SKM-1 treated with dmso at 0.1 percent for 144 hours (cell line): ENCODE results near the gene SLC30A1.
"Not testable (repeated sequence)": the region's sequence is repeated elsewhere in the genome, so short reads cannot be mapped to it uniquely, and the experiment has no call there.

ENCODE experiments used
- DNase-seq: peaks from one replicate; lab custom pipeline; 2025; ENCODE audit not compliant: unreplicated experiment; lab: John Stamatoyannopoulos, UW

The SLC30A1 gene, protein sequence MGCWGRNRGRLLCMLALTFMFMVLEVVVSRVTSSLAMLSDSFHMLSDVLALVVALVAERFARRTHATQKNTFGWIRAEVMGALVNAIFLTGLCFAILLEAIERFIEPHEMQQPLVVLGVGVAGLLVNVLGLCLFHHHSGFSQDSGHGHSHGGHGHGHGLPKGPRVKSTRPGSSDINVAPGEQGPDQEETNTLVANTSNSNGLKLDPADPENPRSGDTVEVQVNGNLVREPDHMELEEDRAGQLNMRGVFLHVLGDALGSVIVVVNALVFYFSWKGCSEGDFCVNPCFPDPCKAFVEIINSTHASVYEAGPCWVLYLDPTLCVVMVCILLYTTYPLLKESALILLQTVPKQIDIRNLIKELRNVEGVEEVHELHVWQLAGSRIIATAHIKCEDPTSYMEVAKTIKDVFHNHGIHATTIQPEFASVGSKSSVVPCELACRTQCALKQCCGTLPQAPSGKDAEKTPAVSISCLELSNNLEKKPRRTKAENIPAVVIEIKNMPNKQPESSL

GRCh38 chr1:211578640-211579439 is at the start of gene SLC30A1:
Gene SLC30A1, minus strand, starts transcription at chr1:211579161. Its CDS starts 549 bp downstream, at chr1:211578612.
- DNase-seq: peak; percentile 99

DNA sequence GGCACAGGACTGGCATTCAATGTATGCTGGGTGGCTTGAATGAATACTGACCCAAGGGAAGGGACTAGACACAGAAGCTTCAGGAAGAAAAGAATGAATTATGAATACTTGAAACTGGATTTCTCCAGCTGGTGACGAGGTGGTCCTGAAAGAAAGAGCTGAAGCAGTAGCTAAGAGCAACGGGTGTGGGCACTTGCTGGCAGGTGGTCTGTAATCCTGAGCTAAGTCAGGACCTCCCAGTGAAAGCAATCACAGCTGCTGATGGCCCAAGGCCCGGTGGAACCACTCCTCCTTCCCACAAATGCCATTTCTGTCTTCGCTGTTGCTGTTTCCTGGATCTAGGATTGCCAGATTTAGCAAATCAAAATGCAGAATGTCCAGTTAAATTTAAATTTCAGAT is 49.5 kb upstream of the SLC30A1 start:
- DNase-seq: no peak

GRCh38 chr1:211627259-211627658 is 48.3 kb upstream of the SLC30A1 start:
- DNase-seq: no peak

DNA sequence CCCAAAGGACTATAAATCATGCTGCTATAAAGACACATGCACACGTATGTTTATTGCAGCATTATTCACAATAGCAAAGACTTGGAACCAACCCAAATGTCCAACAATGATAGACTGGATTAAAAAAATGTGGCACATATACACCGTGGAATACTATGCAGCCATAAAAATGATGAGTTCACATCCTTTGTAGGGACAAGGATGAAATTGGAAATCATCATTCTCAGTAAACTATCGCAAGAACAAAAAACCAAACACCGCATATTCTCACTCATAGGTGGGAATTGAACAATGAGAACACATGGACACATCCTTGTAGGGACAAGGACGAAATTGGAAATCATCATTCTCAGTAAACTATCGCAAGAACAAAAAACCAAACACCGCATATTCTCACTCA is 46.9 kb upstream of the SLC30A1 start:
- not testable (repeated sequence) for DNase-seq

GRCh38 chr1:211625040-211625439 is 46.1 kb upstream of the SLC30A1 start:
- peak; percentile 55 for DNase-seq

GRCh38 chr1:211623515-211623914 is 44.6 kb upstream of the SLC30A1 start:
- DNase-seq: no peak

- no peak for DNase-seq
Measured at GRCh38 chr1:211621447-211622198, 42.7 kb upstream of the SLC30A1 start.

DNA sequence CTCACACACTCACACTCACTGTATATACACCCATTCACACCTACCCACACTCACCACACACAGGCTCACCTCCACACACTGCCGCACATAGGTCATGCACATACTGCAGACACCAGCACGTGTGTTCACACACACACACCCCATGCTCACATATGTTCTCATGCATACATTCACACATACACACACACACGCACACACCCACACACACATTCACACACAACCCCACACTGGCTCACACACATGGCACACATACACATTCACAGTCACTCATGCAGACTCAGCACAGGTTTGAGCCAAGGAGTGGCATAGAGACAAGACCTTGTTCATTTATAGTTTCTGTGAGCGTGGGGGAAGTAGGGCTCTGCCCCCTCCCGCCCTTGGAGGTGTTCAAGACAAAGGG is 41.1 kb upstream of the SLC30A1 start:
- no peak for DNase-seq

DNA sequence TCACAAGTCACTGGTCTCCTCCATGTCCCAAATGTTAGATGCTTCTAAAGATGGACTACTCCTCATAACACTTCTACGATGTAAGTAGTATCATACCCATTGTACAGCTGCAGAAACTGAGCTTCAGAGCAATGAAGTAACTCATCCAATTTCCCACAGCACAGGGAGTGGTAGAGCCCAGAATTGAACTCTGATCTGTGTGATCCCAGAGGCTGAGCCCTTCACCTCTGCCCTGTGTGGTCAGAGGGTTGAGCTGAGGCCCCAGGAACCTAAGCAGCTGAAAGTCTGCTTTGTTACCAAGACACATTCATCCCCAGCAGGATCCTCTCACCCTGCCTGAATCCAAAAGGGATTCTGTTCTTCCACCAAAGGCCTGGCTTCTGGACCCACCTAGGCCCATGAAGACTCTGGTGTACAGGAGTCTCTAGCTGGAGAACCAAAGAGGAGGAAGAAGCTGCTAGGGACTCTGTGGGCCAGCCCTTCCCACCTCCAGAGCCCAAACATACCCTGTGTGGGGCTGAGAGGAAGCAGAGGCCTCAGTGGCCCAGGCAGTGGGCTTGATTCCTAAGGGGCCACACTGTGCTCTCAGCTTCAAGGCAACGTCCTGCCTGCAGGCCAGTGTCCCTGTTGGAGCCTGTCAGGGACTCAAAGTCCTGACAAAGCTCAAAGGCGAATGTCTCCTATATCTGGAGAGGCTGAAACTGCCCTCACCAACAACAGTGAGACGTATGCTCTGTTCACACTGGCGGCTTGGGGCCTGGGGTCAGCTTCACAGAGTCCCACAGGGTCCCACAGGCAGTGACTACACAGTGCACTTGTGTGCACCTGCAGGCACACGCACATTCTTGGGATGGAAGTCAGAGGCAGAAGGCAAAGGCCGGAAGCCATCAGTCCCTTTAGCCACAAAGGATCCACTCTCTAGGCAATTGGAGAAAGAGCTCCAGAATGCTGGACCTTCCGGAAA is 40.4 kb upstream of the SLC30A1 start:
- no peak for DNase-seq

GRCh38 chr1:211616965-211617297 is 38.0 kb upstream of the SLC30A1 start:
- DNase-seq: no peak

GRCh38 chr1:211616231-211616964 is 37.4 kb upstream of the SLC30A1 start:
- DNase-seq: no peak

- DNase-seq: no peak
Measured at GRCh38 chr1:211614615-211615014, 35.7 kb upstream of the SLC30A1 start.

DNA sequence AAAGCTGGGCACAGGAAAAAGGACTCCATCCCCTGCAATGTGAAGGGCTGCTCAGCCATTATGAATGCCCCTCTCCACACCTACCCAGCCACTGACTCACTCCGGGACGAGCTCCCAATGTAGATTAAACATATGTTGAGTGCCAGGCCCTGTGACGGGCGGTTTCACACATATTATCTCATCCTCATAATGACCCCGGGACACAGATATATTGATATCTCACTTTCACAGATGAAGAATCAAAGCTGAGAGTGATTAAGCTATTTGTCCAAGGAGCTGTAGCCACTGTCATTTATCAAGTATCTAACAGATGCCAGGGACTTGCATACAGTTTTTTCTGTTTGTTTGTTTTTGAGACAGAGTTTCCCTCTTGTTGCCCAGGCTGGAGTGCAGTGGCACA is 35.0 kb upstream of the SLC30A1 start:
- DNase-seq: no peak

DNA sequence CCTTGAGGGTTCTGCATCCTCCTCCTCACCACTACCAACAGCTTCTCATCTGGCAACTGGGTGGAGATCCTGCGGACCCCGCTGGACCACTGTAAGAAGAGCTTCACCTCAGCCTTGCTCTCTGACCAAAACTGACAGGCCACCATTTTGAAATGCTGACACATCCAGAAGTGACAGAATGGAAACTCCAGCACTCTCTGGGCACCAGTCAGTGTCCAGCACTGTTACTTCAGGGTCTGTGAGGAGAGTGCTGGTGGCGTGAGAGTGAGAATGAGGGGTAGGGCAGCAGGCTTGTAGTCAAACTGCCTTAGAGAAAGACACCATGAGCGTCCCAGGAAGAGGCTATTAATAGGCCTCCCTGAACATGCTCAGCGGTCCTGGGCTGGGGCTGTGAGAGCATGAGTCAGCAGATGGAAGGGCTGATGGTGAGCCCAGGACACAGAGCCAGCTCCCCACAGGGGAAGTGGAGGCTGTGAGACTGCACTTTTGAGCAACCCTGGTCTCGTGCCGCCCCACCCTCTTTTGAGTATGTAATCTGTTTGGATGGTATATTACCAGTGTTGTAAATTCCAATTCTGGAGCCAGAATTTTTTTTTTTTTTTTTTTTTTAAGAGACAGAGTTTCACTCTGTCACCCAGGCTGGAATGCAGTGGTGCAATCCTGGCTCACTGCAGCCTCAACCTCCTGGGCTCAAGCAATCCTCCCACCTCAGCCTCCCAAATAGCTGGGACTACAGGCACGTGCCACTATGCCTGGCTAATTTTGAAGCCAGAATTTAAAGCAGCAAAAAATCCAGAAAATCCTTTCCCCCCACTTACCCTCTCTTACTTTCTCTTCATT is 34.4 kb upstream of the SLC30A1 start:
- DNase-seq: peak; percentile 98

- DNase-seq: no peak
Measured at GRCh38 chr1:211612786-211613107, 33.8 kb upstream of the SLC30A1 start.

DNA sequence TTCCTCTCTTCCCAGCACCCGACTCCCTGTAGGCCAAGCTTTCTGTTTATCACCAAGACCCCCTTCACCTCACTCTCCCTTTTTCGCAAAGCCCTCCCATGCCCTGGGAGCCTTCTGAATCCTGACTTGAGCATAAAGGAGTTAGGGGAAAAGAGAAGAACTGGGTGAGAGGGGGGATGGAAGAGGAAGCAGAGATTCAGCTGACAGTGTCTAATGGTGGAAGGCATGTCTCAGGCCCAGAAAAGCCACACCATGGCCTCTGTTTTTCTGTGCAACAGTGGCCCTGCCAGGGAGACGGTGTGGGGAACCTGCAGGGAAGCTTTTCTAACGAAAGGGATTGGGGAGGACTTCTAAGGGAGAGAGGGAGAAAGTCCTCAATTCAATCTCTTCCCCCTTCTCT is 32.9 kb upstream of the SLC30A1 start:
- DNase-seq: no peak

DNA sequence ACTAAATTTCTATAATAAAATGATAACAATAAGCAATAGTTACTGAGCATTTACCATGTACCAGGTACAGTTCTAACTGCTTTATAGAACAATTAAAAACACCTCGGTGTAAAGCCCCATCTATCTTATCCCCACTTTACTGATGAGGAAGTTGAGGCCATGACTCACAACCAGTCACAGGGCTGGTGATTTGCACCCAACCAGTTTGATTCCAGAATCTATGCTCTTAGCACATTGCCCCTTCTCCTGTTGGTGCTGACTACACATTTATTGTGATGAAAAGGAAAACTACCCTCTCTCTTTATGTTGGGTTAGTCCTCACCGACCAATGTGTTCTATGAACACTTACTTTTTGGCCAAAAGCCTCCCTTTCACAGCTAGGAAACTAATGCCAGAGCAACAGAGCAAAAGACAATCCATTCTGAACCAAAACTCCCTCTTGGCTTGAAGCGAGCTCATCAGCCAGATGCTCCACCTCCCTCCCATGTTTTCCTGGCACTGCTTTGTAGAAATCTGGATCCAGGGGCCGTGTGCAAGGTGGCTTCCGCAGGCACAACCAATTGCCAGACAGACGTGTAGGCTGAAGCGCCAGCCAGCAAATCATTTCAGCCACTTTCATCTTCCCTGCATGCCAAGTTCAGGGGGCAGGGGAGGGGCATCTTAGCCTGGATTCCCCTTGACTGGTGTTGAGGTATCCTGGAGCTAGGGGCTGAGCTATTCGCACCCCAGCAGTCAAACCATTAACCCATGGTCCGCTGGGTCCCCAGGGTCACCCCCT is 32.0 kb upstream of the SLC30A1 start:
- DNase-seq: peak; percentile 23
